SK-N-SH treated with all-trans-retinoic acid at 6 μM for 48 hours (cell line): Measurements from ENCODE around the gene MAP1S.

Experiments
- ATAC-seq: fragments of 200-7000 bp; cut with Tn5 transposase; 3 replicates; pipeline ENCODE4 v1.9.1; 2020; ENCODE audit warnings: mild to moderate bottlenecking, moderate library complexity
- ARNTL ChIP-seq: fragments of 450-650 bp; formaldehyde crosslinking; IDR thresholded peaks from 2 replicates; pipeline ENCODE4 v1.5.0; 2020; ENCODE audit warnings: low read depth, mild to moderate bottlenecking, moderate library complexity, borderline replicate concordance
- BACH2 ChIP-seq: fragments of 250-450 bp; sonication (Bioruptor Pico); IDR thresholded peaks from 2 replicates; pipeline ENCODE4 v1.9.0; 2021; ENCODE audit warnings: mild to moderate bottlenecking, borderline replicate concordance
- CREB5 ChIP-seq: fragments of 250-450 bp; sonication (Bioruptor Pico); IDR thresholded peaks from 2 replicates; pipeline ENCODE4 v1.5.1; 2020; ENCODE audit warnings: low read depth, mild to moderate bottlenecking, moderate library complexity
- CSRNP3 ChIP-seq: fragments of 250-450 bp; sonication (Bioruptor Pico); IDR thresholded peaks from 2 replicates; pipeline ENCODE4 v1.5.1; 2021; ENCODE audit warnings: mild to moderate bottlenecking, moderate library complexity
- ISL1 ChIP-seq: fragments of 250-450 bp; sonication (Bioruptor Pico); IDR thresholded peaks from 2 replicates; pipeline ENCODE4 v2.1.2; 2022; ENCODE audit warnings: mild to moderate bottlenecking, moderate library complexity
- OSR1 ChIP-seq: fragments of 250-450 bp; sonication (Bioruptor Pico); IDR thresholded peaks from 2 replicates; pipeline ENCODE4 v1.8.0; 2022; ENCODE audit warnings: moderate library complexity, mild to moderate bottlenecking, inconsistent platforms
- PATZ1 ChIP-seq: fragments of 250-450 bp; sonication (Bioruptor Pico); IDR thresholded peaks from 2 replicates; pipeline ENCODE4 v1.8.0; 2020; ENCODE audit warnings: mild to moderate bottlenecking, moderate library complexity, borderline replicate concordance
- POU6F1 ChIP-seq: fragments of 250-450 bp; sonication (Bioruptor Pico); IDR thresholded peaks from 2 replicates; pipeline ENCODE4 v1.8.0; 2021; ENCODE audit warnings: low read depth, mild to moderate bottlenecking, moderate library complexity, borderline replicate concordance
- PPARA ChIP-seq: fragments of 250-450 bp; sonication (Bioruptor Pico); IDR thresholded peaks from 2 replicates; pipeline ENCODE4 v1.5.0; 2020; ENCODE audit warnings: mild to moderate bottlenecking, borderline replicate concordance
- SNAI2 ChIP-seq: fragments of 250-450 bp; sonication (Bioruptor Pico); IDR thresholded peaks from 2 replicates; pipeline ENCODE4 v1.5.0; 2020; ENCODE audit warnings: mild to moderate bottlenecking, moderate library complexity
- TCF4 ChIP-seq: fragments of 250-450 bp; sonication (Bioruptor Pico); IDR thresholded peaks from 2 replicates; pipeline ENCODE4 v1.8.0; 2021; ENCODE audit warnings: mild to moderate bottlenecking, moderate library complexity, borderline replicate concordance
- TOX ChIP-seq: fragments of 250-450 bp; sonication (Bioruptor Pico); IDR thresholded peaks from 2 replicates; pipeline ENCODE4 v1.8.0; 2021; ENCODE audit warnings: mild to moderate bottlenecking, moderate library complexity, borderline replicate concordance
- TSHZ2 ChIP-seq: fragments of 250-450 bp; sonication (Bioruptor Pico); IDR thresholded peaks from 2 replicates; pipeline ENCODE4 v1.5.0; 2020; ENCODE audit warnings: mild to moderate bottlenecking, moderate library complexity
- ZC3H10 ChIP-seq: fragments of 250-450 bp; sonication (Bioruptor Pico); IDR thresholded peaks from 2 replicates; pipeline ENCODE4 v1.5.1; 2021; ENCODE audit warnings: mild to moderate bottlenecking, moderate library complexity
- ZFP3 ChIP-seq: fragments of 250-450 bp; sonication (Bioruptor Pico); IDR thresholded peaks from 2 replicates; pipeline ENCODE4 v1.5.0; 2020; ENCODE audit warnings: mild to moderate bottlenecking, moderate library complexity
- ZFP30 ChIP-seq: fragments of 450-650 bp; formaldehyde crosslinking; IDR thresholded peaks from 2 replicates; pipeline ENCODE4 v1.5.0; 2022; ENCODE audit warnings: mild to moderate bottlenecking, moderate library complexity
- ZNF565 ChIP-seq: fragments of 450-650 bp; formaldehyde crosslinking; conservative IDR thresholded peaks from 2 replicates; pipeline ENCODE4 v1.5.0; 2020; ENCODE audit warnings: low read depth, mild to moderate bottlenecking, moderate library complexity
- ZNF70 ChIP-seq: fragments of 450-650 bp; formaldehyde crosslinking; IDR thresholded peaks from 2 replicates; pipeline ENCODE4 v1.5.0; 2020; ENCODE audit warnings: mild to moderate bottlenecking, moderate library complexity
- ZNF8 ChIP-seq: fragments of 450-650 bp; formaldehyde crosslinking; IDR thresholded peaks from 2 replicates; pipeline ENCODE4 v1.5.0; 2020; ENCODE audit warnings: mild to moderate bottlenecking, moderate library complexity

Gene MAP1S

GRCh38 chr19:17718947-17719711, at the start of gene MAP1S:
Gene MAP1S, plus strand, starts transcription at chr19:17719480. Its CDS starts 23 bp downstream, at chr19:17719503.
- peak; percentile 92 for ATAC-seq
- TF ChIP-seq PPARA (CRISPR knock-in tag) (no peak), ZFP3 (CRISPR knock-in tag) (peak; percentile 100), ZNF8 (CRISPR knock-in tag) (no peak)

GRCh38 chr19:17671906-17672305, 47.4 kb upstream of the MAP1S start:
- peak; percentile 66; the same call in 2 of the 3 replicates for ATAC-seq
- no peak for TF ChIP-seq PPARA (CRISPR knock-in tag)
- no peak for TF ChIP-seq CSRNP3 (CRISPR knock-in tag)
- TF ChIP-seq ISL1 (CRISPR knock-in tag): no peak
- no peak for TF ChIP-seq TCF4
- TF ChIP-seq ZFP30 (CRISPR knock-in tag): no peak
- no peak for TF ChIP-seq CREB5
- no peak for TF ChIP-seq SNAI2 (CRISPR knock-in tag)
- TF ChIP-seq ZFP3 (CRISPR knock-in tag): no peak
- no peak for TF ChIP-seq PATZ1
- TF ChIP-seq OSR1 (CRISPR knock-in tag): no peak
- TF ChIP-seq ZC3H10 (CRISPR knock-in tag): no peak
- TF ChIP-seq TOX (CRISPR knock-in tag): no peak
- no peak for TF ChIP-seq BACH2 (CRISPR knock-in tag)
- TF ChIP-seq ARNTL (CRISPR knock-in tag): no peak

- TF ChIP-seq ZNF565: no peak
- no peak for TF ChIP-seq ZC3H10 (CRISPR knock-in tag)
- TF ChIP-seq PATZ1: no peak
- TF ChIP-seq TCF4: no peak
- ATAC-seq: no peak
These were observed 45.1 kb upstream of the MAP1S start for GRCh38 chr19:17673937-17674799.

- no peak for ATAC-seq
- TF ChIP-seq ZNF8 (CRISPR knock-in tag) (no peak), BACH2 (CRISPR knock-in tag) (no peak), ISL1 (CRISPR knock-in tag) (no peak), ZC3H10 (CRISPR knock-in tag) (no peak), ZNF565 (no peak), POU6F1 (CRISPR knock-in tag) (no peak), CSRNP3 (CRISPR knock-in tag) (no peak), ZNF70 (no peak), TSHZ2 (no peak), SNAI2 (CRISPR knock-in tag) (no peak)
These were observed 43.0 kb upstream of the MAP1S start for GRCh38 chr19:17676295-17676694.
